HG02943 (cell line): ENCODE measurements around the gene MLLT3.
A peak's percentile ranks its signal among the peaks of the same experiment; 100 is the strongest.

Experiments used
- ATAC-seq: cut with Tn5 transposase; IDR thresholded peaks from one replicate; pipeline ENCODE4 v1.9.1; 2021; ENCODE audit warnings: mild to moderate bottlenecking, low read depth, moderate library complexity; ENCODE audit not compliant: unreplicated experiment

MLLT3 gene

DNA sequence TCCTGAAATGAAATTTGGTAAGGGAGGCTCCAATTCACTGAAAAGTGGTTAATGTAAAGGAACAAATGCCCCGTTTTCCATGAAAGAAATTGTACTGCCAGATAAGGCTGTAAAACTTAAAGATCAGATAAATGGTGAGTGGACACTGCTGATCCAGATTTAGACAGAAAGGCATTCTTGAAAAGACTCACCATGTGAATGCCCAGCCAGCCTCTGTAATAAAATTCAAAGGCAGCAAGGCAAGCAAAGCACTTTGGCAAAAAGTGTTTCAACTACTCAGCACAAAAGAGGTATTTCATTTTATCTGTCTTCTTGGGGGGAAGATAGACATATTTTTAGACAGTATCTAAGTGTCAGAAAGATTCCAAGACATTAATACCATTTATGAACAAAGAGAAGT lies 133.6 kb downstream of the MLLT3 start:
- ATAC-seq, result no peak

DNA sequence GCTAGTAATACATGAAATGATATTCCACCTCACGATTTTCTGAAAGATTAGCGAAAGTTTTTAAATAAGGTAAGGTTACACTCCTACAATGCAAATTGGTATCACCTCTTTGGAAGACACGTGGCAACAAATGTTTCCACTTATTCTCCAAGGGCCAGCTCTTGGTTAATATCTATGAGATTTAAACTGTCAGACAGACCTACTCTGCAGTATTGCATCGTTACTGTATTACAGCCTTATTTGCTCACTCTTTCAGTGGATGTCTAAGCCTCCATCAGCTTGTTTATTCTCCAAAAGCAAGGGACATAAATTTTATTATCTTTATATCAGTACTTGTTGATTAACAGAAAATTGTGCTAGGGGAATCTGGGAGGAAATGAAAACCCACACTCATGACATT lies 135.7 kb downstream of the MLLT3 start:
- no peak for ATAC-seq

- ATAC-seq, result no peak
Measured at GRCh38 chr9:20481437-20481836, 140.9 kb downstream of the MLLT3 start.

DNA sequence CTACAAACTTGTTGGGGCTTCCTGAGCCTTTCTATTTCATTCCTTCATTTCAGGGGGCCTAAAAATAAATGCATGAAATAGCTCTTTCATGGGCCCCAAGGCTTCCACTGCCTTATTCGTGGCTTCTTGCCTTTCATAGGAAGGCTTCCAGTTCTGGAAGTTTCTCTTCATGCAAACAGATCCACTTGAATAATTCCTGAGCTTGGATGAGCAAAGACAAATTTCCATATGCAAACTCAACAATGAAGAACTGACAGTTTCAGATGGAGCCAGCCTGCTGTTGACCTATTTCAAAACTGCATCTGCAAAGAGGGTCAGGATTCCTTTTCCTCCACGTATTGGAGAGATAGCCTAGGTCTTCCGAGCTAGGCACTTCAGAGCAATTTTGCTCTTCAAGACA lies 142.1 kb downstream of the MLLT3 start:
- ATAC-seq, result no peak

- peak; percentile 76 for ATAC-seq
Measured at GRCh38 chr9:20479419-20480155, 142.7 kb downstream of the MLLT3 start.

DNA sequence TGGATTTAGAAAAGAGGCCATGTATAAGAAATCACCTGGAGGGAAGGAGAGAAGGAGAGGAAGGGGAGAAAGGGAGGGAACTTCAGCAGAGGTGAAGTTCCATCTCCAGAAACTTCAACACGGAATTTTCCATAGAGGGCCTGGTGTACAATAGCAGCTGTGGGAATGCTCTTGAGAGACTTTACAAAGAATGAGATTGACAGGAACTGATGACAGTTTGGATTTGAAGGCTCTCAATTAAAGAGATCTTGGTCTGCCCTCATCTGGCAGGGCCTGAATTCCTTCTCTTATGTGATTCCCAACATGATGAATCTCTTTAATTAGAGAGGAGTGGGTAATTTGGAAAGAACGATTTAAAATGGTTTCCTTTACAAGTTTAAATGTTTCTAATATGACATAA lies 143.5 kb downstream of the MLLT3 start:
- ATAC-seq, result no peak

- no peak for ATAC-seq
Measured at GRCh38 chr9:20477940-20478620, 144.2 kb downstream of the MLLT3 start.

GRCh38 chr9:20476912-20477521 lies 145.3 kb downstream of the MLLT3 start:
- ATAC-seq, result no peak

DNA sequence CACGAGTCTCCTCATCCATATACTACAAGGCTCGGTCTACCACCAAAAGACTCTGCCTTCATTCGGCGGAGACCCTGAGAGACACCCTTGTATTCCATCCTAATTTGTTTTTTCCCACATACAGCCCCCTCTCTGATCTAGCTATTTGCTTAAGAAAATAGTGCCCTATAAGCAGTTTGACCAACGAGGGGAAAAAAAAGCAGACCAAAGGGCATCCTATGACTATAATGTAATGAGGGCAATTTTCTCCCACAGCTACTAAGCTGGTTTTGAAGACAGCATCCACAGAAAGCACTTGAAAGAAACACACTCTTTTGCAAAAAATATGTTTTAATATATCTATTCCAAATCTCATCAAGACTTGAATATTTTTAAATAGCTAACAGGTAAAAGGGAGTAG lies 147.8 kb downstream of the MLLT3 start:
- no peak for ATAC-seq

DNA sequence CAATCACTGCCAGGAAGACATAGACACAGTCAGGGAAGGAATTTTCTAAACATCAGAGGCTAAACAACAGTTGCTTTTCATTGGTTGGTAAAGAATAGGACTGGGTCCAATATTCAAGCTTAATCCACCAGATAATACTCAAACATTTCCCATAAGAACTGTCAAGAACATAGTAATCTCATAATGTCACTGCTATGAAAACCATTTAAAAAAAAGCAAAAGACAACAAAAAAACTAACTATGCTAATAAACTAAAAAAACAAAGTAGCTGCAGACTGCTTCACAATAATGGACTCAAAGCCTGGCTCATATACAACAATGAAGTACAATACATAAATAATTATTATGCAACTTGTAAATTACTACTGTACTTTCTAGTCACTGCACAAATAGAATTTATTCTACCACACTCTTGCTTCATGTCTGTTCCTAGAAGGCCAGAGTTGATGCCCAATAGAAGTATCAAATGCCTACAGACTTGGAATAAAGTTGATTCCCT lies 148.7 kb downstream of the MLLT3 start:
- ATAC-seq, result no peak

- no peak for ATAC-seq
Measured at GRCh38 chr9:20472342-20473045, 149.8 kb downstream of the MLLT3 start.

GRCh38 chr9:20466328-20467008 lies 155.8 kb downstream of the MLLT3 start:
- ATAC-seq, result no peak

- no peak for ATAC-seq
Measured at GRCh38 chr9:20464242-20464641, 158.1 kb downstream of the MLLT3 start.

DNA sequence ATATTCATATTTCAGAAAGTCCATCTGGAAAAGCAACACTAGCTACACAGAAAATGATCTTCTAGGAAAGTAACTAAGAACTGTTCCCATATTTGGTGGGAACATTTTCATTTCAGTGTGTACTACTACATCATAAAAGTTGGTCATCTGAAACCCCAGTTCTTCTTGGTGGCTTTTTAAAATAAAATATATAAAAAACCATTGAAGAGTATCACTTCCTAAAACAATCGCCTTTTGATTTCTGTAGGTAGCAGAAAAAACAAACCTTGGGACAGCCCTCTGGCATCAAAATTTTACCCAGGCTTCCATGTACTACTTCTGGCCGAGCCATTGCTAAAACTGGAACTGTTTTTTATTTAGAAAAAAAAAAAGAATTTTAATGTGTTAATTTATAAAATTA lies 158.5 kb downstream of the MLLT3 start:
- no peak for ATAC-seq

GRCh38 chr9:20462410-20462809 lies 159.9 kb downstream of the MLLT3 start:
- no peak for ATAC-seq

DNA sequence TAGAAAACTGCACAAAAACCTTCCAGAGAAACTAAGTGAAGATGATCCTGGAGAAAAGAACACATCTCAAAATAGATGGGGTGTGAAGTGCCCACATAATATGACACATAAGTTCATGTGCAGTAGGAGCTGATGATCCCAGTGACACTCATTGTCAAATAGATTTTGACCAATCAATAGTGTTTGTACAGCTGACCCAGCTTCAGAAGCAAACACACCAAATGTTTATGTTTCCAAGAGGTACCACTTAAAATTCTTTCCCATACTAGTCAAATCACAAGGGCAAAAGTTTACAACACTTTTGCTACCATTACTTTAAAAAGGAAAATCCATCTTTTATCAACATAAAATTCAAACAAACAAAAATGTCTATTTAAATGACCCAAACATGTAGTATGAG lies 175.0 kb downstream of the MLLT3 start:
- no peak for ATAC-seq

DNA sequence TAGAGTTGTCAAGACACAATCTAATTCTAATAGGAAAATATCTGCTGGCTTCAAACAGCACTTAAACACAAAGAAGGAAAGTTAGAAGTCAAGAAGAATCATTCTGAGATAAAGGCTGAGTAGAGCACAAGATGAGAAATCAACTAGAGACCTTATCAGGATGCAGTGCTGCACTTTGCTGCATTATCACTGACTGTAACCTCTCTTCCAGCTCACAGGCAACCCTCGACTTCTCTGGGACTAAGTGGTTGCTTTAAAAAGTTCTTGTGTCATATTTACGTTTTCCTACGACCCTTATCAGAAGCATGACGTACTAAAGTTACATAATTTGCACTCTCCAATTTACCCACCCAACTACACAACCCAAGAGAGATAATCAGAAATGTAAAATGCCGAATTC lies 176.1 kb downstream of the MLLT3 start:
- no peak for ATAC-seq

DNA sequence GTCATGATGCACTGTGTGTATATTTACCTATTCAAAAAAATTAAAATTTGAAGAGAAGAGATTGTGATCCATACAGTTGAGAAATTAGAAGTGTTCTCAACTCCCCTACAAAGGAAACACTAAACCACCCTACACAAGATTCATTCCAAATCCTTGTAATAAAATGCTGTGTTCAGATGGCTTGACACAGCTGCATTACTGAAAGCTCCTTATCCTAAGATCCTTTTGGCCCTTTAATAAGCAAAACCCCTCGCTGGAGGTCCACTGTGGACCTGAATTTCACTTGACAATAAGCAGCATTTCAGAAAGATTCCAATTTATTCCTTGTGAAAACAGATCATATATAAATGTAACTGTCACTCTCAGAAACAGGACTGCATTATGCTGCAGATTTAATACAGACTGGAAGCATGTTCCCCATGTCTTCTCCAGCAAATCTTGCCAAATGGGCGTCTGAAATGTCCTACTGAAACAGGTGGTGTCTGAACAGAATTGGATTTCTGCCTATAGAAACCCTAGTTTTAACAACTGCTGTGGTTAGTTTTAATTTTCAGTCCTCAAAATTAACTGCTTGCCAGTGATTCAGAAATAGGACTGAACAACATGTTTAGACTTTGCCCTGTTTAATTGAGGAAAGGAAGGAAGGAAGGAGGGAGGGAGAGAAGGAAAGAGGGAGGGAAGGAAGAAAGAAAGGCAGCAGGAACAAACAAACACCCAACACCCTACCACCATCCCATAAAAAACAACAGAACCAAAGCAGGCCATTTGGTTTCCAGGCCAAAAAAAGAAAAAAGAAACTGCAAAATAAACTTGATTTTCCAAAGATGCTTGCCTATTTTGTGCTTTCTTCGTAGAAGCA lies 179.6 kb downstream of the MLLT3 start:
- no peak for ATAC-seq

- ATAC-seq, result no peak
Measured at GRCh38 chr9:20441711-20442423, 180.4 kb downstream of the MLLT3 start.
